Neural cell (in vitro differentiated cells): ENCODE data around the gene UBE3D.

Experiments
- CTCF ChIP-seq: fragments of 450-650 bp; IDR thresholded peaks from 2 replicates; pipeline ENCODE4 v1.5.1; 2014; ENCODE audit warnings: antibody characterized with exemption, mild to moderate bottlenecking, moderate library complexity; ENCODE audit not compliant: poor library complexity, severe bottlenecking
- EP300 ChIP-seq: fragments of 450-650 bp; conservative IDR thresholded peaks from 2 replicates; pipeline ENCODE4 v1.6.1; 2014; ENCODE audit warnings: antibody characterized with exemption, mild to moderate bottlenecking, moderate library complexity; ENCODE audit not compliant: poor library complexity, severe bottlenecking
- EZH2 ChIP-seq: fragments of 200-600, 300-800 bp; shearing (Covaris generic), sonication (generic); IDR thresholded peaks from 2 replicates; pipeline ENCODE4 v1.6.1; 2014; ENCODE audit warnings: antibody characterized with exemption, low read length, borderline replicate concordance, mild to moderate bottlenecking; ENCODE audit not compliant: insufficient read depth, poor library complexity, severe bottlenecking
- TF ChIP-seq, protein P1 (sequence below): IDR thresholded peaks from 2 replicates; pipeline ENCODE4 v1.6.1; 2012; ENCODE audit warnings: borderline replicate concordance

GRCh38 chr6:82987416-82987815 is 78.2 kb downstream of the UBE3D start:
- TF ChIP-seq CTCF (no peak), EZH2 (no peak), EP300 (no peak)
- TF ChIP-seq, protein P1, sequence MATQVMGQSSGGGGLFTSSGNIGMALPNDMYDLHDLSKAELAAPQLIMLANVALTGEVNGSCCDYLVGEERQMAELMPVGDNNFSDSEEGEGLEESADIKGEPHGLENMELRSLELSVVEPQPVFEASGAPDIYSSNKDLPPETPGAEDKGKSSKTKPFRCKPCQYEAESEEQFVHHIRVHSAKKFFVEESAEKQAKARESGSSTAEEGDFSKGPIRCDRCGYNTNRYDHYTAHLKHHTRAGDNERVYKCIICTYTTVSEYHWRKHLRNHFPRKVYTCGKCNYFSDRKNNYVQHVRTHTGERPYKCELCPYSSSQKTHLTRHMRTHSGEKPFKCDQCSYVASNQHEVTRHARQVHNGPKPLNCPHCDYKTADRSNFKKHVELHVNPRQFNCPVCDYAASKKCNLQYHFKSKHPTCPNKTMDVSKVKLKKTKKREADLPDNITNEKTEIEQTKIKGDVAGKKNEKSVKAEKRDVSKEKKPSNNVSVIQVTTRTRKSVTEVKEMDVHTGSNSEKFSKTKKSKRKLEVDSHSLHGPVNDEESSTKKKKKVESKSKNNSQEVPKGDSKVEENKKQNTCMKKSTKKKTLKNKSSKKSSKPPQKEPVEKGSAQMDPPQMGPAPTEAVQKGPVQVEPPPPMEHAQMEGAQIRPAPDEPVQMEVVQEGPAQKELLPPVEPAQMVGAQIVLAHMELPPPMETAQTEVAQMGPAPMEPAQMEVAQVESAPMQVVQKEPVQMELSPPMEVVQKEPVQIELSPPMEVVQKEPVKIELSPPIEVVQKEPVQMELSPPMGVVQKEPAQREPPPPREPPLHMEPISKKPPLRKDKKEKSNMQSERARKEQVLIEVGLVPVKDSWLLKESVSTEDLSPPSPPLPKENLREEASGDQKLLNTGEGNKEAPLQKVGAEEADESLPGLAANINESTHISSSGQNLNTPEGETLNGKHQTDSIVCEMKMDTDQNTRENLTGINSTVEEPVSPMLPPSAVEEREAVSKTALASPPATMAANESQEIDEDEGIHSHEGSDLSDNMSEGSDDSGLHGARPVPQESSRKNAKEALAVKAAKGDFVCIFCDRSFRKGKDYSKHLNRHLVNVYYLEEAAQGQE = no peak
